ENCODE results near the gene XKR8. TPM values are rescaled to one million over a fixed set of nuclear protein-coding genes. Genes with fewer than 3 reads are reported as not detected.

Gene XKR8
- total and polyA plus RNA-seq, 9 of the 15 experiments (the other 6 are each of a cell fraction or from before 2014, with no cell fraction given) = 0.45 to 2.8 (median 1.7) TPM

DNA sequence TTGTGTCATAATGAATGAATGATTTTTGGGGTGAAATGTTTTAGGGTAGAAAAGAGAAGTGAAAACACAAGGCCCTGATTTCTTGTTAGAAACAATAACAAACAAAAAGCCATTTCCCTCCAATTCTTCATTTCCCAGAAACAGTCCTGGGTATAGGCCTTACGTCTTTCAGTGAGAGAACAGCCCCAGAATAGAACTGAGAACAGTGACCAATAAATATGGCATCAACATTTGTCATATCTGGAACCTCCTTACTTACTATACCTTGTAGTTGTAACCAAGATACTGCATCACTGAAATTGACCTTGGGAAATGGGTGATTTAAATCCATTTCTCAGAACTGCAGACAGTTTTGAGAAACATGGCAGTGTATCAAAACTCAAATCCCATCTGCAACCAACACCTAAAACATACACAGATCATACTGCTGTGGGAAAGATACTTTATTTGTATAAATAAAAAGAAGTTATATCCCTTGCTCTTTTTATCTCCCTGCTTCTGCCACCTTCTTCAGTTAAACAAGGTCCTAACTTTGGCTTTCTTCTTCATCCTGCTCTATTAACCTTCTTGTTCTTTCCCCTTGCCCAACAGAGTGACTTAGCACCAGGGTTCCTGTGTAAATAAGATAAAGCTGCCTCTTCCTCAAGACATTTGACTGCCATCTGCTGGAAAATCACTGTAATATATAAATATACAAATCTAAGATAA lies 19.5 kb downstream of the XKR8 start (continued):
- TF ChIP-seq, protein P1, sequence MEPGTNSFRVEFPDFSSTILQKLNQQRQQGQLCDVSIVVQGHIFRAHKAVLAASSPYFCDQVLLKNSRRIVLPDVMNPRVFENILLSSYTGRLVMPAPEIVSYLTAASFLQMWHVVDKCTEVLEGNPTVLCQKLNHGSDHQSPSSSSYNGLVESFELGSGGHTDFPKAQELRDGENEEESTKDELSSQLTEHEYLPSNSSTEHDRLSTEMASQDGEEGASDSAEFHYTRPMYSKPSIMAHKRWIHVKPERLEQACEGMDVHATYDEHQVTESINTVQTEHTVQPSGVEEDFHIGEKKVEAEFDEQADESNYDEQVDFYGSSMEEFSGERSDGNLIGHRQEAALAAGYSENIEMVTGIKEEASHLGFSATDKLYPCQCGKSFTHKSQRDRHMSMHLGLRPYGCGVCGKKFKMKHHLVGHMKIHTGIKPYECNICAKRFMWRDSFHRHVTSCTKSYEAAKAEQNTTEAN (CRISPR knock-in tag; IDR thresholded peaks at IDR 0.05) = no peak
- TF ChIP-seq STAT5B (CRISPR knock-in tag; IDR thresholded peaks at IDR 0.05) = no peak
- TF ChIP-seq, protein P2, sequence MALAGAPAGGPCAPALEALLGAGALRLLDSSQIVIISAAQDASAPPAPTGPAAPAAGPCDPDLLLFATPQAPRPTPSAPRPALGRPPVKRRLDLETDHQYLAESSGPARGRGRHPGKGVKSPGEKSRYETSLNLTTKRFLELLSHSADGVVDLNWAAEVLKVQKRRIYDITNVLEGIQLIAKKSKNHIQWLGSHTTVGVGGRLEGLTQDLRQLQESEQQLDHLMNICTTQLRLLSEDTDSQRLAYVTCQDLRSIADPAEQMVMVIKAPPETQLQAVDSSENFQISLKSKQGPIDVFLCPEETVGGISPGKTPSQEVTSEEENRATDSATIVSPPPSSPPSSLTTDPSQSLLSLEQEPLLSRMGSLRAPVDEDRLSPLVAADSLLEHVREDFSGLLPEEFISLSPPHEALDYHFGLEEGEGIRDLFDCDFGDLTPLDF (CRISPR knock-in tag; IDR thresholded peaks at IDR 0.05) = no peak
- TF ChIP-seq ZNF232 (CRISPR knock-in tag; IDR thresholded peaks at IDR 0.05) = no peak
- no peak for TF ChIP-seq CREBBP (IDR thresholded peaks at IDR 0.05; ENCODE audit: low read depth, low read length)
- TF ChIP-seq ELF2 (CRISPR knock-in tag; IDR thresholded peaks at IDR 0.05) = no peak
- TF ChIP-seq U2AF2 (optimal IDR thresholded peaks at IDR 0.05; ENCODE audit: low read depth, low read length) = no peak
- TF ChIP-seq EP300 (IDR thresholded peaks at IDR 0.05; ENCODE audit: low read length) = peak; percentile 95
- TF ChIP-seq, protein P3, sequence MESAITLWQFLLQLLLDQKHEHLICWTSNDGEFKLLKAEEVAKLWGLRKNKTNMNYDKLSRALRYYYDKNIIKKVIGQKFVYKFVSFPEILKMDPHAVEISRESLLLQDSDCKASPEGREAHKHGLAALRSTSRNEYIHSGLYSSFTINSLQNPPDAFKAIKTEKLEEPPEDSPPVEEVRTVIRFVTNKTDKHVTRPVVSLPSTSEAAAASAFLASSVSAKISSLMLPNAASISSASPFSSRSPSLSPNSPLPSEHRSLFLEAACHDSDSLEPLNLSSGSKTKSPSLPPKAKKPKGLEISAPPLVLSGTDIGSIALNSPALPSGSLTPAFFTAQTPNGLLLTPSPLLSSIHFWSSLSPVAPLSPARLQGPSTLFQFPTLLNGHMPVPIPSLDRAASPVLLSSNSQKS (CRISPR knock-in tag; IDR thresholded peaks at IDR 0.05) = no peak
- 0 out of 2 replicates have a peak, but pooled peaks have one; percentile 36 for TF ChIP-seq HLTF (IDR thresholded peaks at IDR 0.05)
- no peak for TF ChIP-seq SRSF7 (optimal IDR thresholded peaks at IDR 0.05; ENCODE audit: low read depth, low read length)
- no peak for TF ChIP-seq ZNF143 (CRISPR knock-in tag; IDR thresholded peaks at IDR 0.05)
- TF ChIP-seq, protein P4, sequence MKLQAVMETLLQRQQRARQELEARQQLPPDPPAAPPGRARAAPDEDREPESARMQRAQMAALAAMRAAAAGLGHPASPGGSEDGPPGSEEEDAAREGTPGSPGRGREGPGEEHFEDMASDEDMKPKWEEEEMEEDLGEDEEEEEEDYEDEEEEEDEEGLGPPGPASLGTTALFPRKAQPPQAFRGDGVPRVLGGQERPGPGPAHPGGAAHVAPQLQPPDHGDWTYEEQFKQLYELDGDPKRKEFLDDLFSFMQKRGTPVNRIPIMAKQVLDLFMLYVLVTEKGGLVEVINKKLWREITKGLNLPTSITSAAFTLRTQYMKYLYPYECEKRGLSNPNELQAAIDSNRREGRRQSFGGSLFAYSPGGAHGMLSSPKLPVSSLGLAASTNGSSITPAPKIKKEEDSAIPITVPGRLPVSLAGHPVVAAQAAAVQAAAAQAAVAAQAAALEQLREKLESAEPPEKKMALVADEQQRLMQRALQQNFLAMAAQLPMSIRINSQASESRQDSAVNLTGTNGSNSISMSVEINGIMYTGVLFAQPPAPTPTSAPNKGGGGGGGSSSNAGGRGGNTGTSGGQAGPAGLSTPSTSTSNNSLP (IDR thresholded peaks at IDR 0.05; ENCODE audit: borderline replicate concordance, low read depth, low read length) = peak; percentile 100
- TF ChIP-seq KLF13 (tag; IDR thresholded peaks at IDR 0.05; ENCODE audit: borderline replicate concordance, low read depth) = no peak
- TF ChIP-seq KAT7 (CRISPR knock-in tag; IDR thresholded peaks at IDR 0.05; ENCODE audit: borderline replicate concordance) = no peak
- TF ChIP-seq SP1 (CRISPR knock-in tag; IDR thresholded peaks at IDR 0.05) = 0 out of 2 replicates have a peak, but pooled peaks have one; percentile 37
- no peak for TF ChIP-seq SREBF1 (IDR thresholded peaks at IDR 0.05; ENCODE audit: borderline replicate concordance, low read depth, low read length)
- peak; percentile 81; the same call in 1 of the 2 replicates for TF ChIP-seq KLF16 (IDR thresholded peaks at IDR 0.05)
- TF ChIP-seq ZNF23 (CRISPR knock-in tag; IDR thresholded peaks at IDR 0.05) = no peak
- TF ChIP-seq ZNF134 (CRISPR knock-in tag; conservative IDR thresholded peaks at IDR 0.05) = no peak
- no peak for TF ChIP-seq TCF7L2 (IDR thresholded peaks at IDR 0.05; ENCODE audit: low read depth, low read length)
- TF ChIP-seq THRAP3 (IDR thresholded peaks at IDR 0.05; ENCODE audit: borderline replicate concordance) = no peak
- TF ChIP-seq ESRRB (CRISPR knock-in tag; IDR thresholded peaks at IDR 0.05; ENCODE audit: borderline replicate concordance) = no peak
- TF ChIP-seq KDM1A (IDR thresholded peaks at IDR 0.05) = peak; percentile 92 to 95
